ENCODE results near the gene C5orf63. TPM values are rescaled to one million over a fixed set of nuclear protein-coding genes. Genes with fewer than 3 reads are reported as not detected.
A peak's percentile ranks its signal among the peaks of the same experiment; 100 is the strongest.

C5orf63 gene
- total and polyA plus RNA-seq, 9 of the 15 experiments (the other 6 are each of a cell fraction or from before 2014, with no cell fraction given): 1.8 to 24.6 (median 6.2) TPM

GRCh38 chr5:127030259-127031146 lies 42.8 kb downstream of the C5orf63 start, which contains the start of gene MARCHF3 (continued):
- TF ChIP-seq, protein P1, sequence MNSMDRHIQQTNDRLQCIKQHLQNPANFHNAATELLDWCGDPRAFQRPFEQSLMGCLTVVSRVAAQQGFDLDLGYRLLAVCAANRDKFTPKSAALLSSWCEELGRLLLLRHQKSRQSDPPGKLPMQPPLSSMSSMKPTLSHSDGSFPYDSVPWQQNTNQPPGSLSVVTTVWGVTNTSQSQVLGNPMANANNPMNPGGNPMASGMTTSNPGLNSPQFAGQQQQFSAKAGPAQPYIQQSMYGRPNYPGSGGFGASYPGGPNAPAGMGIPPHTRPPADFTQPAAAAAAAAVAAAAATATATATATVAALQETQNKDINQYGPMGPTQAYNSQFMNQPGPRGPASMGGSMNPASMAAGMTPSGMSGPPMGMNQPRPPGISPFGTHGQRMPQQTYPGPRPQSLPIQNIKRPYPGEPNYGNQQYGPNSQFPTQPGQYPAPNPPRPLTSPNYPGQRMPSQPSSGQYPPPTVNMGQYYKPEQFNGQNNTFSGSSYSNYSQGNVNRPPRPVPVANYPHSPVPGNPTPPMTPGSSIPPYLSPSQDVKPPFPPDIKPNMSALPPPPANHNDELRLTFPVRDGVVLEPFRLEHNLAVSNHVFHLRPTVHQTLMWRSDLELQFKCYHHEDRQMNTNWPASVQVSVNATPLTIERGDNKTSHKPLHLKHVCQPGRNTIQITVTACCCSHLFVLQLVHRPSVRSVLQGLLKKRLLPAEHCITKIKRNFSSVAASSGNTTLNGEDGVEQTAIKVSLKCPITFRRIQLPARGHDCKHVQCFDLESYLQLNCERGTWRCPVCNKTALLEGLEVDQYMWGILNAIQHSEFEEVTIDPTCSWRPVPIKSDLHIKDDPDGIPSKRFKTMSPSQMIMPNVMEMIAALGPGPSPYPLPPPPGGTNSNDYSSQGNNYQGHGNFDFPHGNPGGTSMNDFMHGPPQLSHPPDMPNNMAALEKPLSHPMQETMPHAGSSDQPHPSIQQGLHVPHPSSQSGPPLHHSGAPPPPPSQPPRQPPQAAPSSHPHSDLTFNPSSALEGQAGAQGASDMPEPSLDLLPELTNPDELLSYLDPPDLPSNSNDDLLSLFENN (IDR thresholded peaks at IDR 0.05; ENCODE audit: low read depth in 2 of 2, low read length in 2 of 2): 0 out of 4 replicates have a peak, but pooled peaks of 1 of the 2 experiments have one; percentile 10
- TF ChIP-seq E2F4 (CRISPR knock-in tag; IDR thresholded peaks at IDR 0.05; ENCODE audit: low read depth): no peak; the same call in 1 of the 2 replicates
- TF ChIP-seq, protein P2, sequence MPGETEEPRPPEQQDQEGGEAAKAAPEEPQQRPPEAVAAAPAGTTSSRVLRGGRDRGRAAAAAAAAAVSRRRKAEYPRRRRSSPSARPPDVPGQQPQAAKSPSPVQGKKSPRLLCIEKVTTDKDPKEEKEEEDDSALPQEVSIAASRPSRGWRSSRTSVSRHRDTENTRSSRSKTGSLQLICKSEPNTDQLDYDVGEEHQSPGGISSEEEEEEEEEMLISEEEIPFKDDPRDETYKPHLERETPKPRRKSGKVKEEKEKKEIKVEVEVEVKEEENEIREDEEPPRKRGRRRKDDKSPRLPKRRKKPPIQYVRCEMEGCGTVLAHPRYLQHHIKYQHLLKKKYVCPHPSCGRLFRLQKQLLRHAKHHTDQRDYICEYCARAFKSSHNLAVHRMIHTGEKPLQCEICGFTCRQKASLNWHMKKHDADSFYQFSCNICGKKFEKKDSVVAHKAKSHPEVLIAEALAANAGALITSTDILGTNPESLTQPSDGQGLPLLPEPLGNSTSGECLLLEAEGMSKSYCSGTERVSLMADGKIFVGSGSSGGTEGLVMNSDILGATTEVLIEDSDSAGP (CRISPR knock-in tag; IDR thresholded peaks at IDR 0.05): 0 out of 2 replicates have a peak, but pooled peaks have one; percentile 42
- TF ChIP-seq MYC (IDR thresholded peaks at IDR 0.05; ENCODE audit: low read depth, low read length): peak; percentile 62
- no peak for TF ChIP-seq MYC (CRISPR knock-in tag; IDR thresholded peaks at IDR 0.05; ENCODE audit: borderline replicate concordance, low read depth)
- TF ChIP-seq NCOA6 (IDR thresholded peaks at IDR 0.05): no peak; the same call in 1 of the 2 replicates
- peak in 1 of 2 experiments; percentile 57; a peak in 2 of 4 replicates for TF ChIP-seq TRIM24 (IDR thresholded peaks at IDR 0.05)
- no peak for TF ChIP-seq C11orf30 (IDR thresholded peaks at IDR 0.05; ENCODE audit: low read depth)
- no peak for TF ChIP-seq ZNF133 (CRISPR knock-in tag; IDR thresholded peaks at IDR 0.05)
- no peak for TF ChIP-seq RUNX1 (IDR thresholded peaks at IDR 0.05; ENCODE audit: low read depth)
- TF ChIP-seq KDM5B (IDR thresholded peaks at IDR 0.05; ENCODE audit: insufficient replicate concordance, low read depth, low read length): peak; percentile 95
- no peak for TF ChIP-seq FOXJ2 (tag; IDR thresholded peaks at IDR 0.05)
- TF ChIP-seq HNRNPLL (IDR thresholded peaks at IDR 0.05; ENCODE audit: low read depth, low read length, poor library complexity, severe bottlenecking): peak; percentile 66
- TF ChIP-seq, protein P3, sequence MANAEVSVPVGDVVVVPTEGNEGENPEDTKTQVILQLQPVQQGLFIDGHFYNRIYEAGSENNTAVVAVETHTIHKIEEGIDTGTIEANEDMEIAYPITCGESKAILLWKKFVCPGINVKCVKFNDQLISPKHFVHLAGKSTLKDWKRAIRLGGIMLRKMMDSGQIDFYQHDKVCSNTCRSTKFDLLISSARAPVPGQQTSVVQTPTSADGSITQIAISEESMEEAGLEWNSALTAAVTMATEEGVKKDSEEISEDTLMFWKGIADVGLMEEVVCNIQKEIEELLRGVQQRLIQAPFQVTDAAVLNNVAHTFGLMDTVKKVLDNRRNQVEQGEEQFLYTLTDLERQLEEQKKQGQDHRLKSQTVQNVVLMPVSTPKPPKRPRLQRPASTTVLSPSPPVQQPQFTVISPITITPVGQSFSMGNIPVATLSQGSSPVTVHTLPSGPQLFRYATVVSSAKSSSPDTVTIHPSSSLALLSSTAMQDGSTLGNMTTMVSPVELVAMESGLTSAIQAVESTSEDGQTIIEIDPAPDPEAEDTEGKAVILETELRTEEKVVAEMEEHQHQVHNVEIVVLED (CRISPR knock-in tag; IDR thresholded peaks at IDR 0.05): peak; percentile 65
- no peak for TF ChIP-seq DDX20 (tag; IDR thresholded peaks at IDR 0.05; ENCODE audit: low read depth)
- TF ChIP-seq SMAD4 (CRISPR knock-in tag; conservative IDR thresholded peaks at IDR 0.05): peak; percentile 93
- no peak for TF ChIP-seq CHD4 (IDR thresholded peaks at IDR 0.05; ENCODE audit: insufficient read depth, insufficient replicate concordance, low read depth, low read length, poor library complexity, severe bottlenecking)
